Epithelial cell of proximal tubule (primary cell): ENCODE data around the gene ASTN2. TPM values are rescaled to one million over a fixed set of nuclear protein-coding genes. Genes with fewer than 3 reads are reported as not detected.
A peak's percentile ranks its signal among the peaks of the same experiment; 100 is the strongest.

ENCODE experiments used
- DNase-seq: peaks from one replicate; pipeline ENCODE4 v3.0.0-alpha.2; 2011; ENCODE audit warnings: low read depth
- H3K4me3 ChIP-seq: 2 replicates; pipeline ENCODE4 v1.5.1; 2011; ENCODE audit warnings: low read depth, mild to moderate bottlenecking, low read length
- total RNA-seq: library from RNA; depleted of rRNA; stranded (reverse); fragments of >200 nt; gene quantifications from 2 replicates; pipeline ENCODE4 v1.2.3, GENCODE V29; 2015
- TF ChIP-seq, protein P1 (sequence below): conservative IDR thresholded peaks from 2 replicates; pipeline ENCODE4 v1.5.1; 2012; ENCODE audit warnings: low read depth, mild to moderate bottlenecking, low read length

Gene ASTN2
- total RNA-seq, 1 donor from 2014 or later, result 4.4 TPM

DNA sequence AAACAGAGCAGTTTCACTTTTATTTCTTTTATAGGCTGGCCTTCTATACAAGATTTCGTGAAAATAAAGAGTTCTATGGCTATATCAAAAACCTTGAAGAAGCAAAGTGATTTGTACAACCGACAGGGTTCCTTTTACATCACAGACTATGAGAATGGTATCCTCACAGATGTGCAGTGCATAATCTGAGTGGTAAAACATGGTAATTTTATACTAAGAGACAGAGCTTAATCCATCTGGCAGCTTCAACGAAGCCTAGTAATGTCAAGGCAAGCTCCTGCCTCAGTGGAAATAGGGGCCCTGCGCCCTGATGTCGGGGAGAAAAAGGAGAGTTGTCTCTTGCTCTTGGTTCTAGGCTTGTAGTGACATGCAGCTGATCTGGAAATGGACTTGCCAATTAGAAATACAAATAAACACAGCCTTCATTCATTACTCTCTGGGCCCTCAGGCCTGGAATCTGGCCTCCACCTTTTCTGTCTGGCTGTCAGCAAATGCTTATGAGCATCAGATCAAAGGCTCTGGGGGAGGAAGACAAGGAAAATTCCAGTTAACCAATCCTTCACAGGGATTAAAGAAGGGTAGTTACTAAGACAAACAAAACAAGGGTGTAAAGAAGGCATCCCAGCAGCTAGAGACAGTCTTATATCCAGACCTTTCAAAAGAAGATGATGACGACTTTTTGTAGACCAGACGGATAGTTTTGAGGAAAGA is 761.4 kb downstream of the ASTN2 start:
- DNase-seq, result no peak
- no peak overlapping the region for H3K4me3 ChIP-seq
- TF ChIP-seq, protein P1, sequence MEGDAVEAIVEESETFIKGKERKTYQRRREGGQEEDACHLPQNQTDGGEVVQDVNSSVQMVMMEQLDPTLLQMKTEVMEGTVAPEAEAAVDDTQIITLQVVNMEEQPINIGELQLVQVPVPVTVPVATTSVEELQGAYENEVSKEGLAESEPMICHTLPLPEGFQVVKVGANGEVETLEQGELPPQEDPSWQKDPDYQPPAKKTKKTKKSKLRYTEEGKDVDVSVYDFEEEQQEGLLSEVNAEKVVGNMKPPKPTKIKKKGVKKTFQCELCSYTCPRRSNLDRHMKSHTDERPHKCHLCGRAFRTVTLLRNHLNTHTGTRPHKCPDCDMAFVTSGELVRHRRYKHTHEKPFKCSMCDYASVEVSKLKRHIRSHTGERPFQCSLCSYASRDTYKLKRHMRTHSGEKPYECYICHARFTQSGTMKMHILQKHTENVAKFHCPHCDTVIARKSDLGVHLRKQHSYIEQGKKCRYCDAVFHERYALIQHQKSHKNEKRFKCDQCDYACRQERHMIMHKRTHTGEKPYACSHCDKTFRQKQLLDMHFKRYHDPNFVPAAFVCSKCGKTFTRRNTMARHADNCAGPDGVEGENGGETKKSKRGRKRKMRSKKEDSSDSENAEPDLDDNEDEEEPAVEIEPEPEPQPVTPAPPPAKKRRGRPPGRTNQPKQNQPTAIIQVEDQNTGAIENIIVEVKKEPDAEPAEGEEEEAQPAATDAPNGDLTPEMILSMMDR, result no peak

DNA sequence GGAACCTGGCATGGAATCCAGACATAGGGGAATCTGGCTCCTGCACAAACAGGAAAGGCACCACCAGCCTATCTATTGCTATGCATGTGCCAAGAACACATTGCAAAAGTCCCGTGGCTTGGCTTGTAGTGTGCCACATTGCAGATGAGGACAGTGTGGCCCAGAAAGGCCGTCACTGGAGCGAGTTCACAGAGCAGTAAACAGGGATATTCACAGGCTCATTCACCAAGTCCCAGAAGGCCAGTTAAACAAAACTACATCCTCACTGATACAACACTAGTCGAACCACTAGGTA is 767.4 kb downstream of the ASTN2 start:
- TF ChIP-seq, protein P1, result no peak
- no peak overlapping the region for H3K4me3 ChIP-seq
- DNase-seq, result no peak

DNA sequence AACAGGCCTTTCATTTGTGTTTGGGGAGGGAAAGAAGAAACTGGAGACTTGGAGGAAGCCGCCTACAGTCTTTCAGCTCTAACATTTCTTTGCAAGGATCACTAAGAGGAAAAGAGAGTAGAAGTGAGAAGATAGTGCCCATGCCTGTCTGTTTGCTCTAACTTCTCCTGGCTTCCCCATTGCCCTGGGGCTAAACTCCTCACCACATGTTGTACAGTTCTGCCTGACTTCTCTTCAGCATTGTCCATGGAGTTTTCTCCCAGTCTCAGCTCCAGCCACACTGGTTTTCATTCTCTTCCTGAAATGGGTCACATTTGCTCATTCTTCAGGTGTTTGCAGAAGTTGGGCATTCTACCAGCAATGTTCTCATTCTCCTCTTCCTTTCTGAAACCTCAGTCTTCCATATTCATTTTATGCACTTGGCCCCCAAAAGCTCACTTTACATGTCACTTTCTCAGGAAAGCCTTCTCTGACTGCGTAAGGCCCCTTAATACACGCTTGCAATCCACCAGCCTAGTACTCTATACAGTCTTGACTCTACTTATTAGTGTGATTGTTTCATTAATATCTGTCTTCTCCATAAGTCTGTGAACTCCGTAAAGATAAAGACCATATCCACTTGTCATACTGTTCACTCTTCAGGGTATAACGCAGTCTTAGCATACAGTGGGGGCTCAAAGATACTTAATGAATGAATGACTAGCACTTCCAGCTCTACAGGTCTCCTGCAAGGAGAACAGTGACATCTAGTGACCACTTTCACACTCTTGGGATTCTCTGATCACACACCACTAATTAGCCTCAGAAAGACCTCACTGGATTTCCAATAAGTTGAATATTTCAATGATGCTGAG is 768.0 kb downstream of the ASTN2 start:
- TF ChIP-seq, protein P1, result peak; percentile 84
- H3K4me3 ChIP-seq, result no peak overlapping the region
- peak; percentile 20 for DNase-seq

DNA sequence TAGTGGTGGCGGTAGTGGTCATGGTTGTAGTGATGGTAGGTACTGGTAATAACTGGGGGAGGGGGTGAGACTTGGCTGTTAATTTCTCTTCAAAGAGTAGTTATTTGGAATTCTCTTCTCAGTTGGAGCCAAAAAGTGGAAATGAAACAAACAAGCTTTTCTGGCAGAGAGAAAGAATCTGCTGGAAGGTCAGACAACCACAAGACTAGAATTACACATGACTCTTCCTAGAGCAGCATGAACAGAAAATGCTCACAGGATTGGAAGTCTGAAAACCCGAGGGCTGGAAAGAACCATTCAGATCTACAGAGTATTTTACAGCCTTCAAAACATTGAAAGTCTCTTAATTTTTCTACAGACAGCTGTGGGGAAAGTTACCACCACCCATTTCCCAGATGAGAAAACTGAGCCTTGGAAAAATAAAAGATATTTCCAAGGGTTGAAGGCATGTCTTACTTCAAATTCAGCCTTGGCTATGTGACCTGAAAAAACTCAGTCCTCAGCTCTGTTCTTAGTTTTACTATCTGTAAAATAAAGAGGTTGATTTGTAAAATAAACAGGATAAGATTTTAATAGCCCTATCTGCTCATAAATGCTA is 770.7 kb downstream of the ASTN2 start:
- DNase-seq, result no peak
- TF ChIP-seq, protein P1, result no peak
- H3K4me3 ChIP-seq, result no peak overlapping the region

DNA sequence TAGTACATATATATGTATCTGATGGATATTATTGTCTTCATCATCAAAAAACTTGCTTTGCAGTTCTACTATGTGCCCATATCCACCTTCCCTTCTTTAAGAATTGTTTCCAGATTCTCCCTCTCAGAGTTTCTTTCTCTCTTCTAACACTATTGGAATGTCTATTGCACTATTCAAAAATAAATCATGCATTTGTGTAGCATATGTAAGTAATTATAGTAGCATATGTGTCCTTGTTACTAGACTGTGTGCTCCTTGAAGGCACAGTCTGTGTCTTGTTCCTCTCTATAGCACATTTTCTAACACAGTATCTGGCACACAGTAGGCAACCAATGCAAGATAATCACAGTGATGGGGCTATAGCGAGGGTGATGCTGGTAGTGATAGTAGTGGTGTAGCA is 771.2 kb downstream of the ASTN2 start:
- H3K4me3 ChIP-seq, result no peak overlapping the region
- DNase-seq, result no peak
- TF ChIP-seq, protein P1, result no peak

DNA sequence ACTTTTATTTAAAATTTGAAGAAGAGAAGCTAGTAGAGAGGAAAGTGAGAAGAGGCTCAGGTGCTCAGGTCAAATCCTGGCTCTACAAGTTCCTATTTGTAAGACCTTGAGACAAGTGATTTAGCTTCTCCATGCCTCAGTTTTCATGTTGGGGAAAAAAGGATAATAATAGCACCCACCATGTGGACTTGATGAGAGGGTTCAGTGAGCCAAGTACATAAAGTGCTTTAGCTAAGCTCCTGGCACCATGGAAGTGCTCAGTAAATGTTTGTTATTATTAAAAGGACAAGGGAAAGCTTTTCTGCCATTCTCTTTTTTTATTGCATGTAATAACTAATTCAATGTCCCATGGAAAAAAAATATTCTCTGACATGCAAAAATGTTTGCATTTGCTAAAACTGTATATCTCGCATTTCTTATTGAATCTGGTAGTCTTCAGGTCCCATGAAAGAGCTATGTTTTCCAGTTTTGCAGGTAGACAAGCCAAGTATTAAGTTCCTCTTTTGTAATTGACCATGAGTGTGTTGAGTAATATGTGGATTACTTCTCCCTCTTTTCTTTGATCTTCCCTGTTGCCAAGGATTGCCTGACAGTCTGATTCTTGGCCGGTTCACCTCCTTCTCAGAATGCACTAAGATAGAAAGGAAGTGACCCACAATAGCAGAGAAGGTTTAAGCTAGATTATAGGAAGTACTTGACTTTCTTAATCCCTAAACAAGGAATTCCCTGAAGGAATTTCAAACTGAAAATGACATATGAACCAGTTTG is 773.4 kb downstream of the ASTN2 start:
- no peak overlapping the region for H3K4me3 ChIP-seq
- DNase-seq, result no peak
- TF ChIP-seq, protein P1, result no peak
